ENCODE data around the gene SMG9.
"Not testable (repeated sequence)": the region's sequence is repeated elsewhere in the genome, so short reads cannot be mapped to it uniquely, and the experiment has no call there.

Gene SMG9

DNA sequence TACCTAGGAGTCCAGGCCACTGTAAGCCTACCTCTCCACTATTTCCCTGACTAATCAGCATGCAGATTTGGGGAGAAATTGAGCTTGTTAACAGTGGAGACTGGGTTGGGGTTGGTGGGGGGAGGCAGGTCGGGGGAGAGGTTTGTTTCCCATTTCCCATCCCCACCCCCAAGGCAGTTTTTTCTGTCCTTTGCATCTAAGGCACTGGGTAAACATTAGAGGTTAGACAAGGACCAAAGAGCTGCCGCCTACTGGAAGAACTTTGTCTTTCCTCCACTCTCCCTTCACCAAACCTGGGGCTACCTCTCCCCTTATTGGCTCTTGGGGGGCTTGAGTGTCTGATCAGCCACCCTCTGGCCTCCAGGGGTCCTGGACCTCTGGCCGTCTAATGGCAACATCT is 25.1 kb upstream of the SMG9 start:
- DNase-seq (ENCODE audit: low read depth): no peak

DNA sequence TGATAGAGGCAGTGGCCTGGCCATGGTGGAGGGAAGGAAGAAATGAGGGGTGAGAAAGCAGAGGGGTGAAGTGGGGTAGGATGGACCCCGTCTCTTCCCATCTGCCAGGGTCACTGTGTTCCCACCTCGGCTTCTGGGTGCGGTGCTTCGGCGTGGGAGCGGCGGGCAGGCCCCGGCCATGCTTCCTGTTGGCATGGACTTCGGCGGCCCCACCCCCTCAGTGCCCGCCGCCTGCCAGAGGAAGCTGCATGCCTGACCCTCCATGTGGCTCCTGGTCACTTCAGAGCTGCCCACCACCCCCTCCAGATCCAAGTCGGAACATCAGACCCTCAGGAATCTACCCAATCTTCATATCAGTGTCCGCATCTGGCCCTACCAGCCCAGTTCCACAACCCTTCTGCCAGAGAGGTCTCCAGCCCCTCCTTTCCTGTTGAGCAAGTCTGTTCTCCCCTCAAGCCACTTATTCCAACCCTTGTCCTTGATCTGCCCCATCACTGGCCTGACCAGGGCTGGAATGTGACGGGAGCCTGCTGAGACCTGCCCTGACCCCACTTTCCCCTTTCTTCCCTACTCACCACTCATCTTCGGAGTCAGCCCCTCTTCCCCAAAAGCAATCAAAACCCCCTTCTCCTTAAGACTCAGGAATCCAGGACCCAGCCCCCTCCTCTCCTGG is 24.5 kb upstream of the SMG9 start:
- no peak for DNase-seq (ENCODE audit: low read depth)

DNA sequence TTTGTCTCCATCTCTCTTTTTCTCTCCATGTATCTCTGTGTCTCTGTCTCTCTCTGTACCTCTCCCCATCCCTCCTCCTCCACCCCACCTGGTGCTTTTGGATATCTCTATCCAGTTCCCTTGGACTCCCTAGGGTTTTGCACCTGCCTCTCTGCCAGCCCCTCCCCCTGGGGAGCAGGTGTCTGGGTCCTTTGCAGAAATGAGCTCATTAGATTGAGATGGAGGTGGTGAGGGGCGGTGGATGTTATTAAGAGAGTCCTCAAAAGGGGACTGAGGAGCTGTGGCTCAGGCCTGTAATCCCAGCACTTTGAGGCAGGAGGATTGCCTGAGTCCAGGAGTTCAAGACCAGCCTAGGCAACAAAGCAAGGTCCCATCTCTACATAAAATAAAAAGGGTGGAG is 23.9 kb upstream of the SMG9 start:
- DNase-seq (ENCODE audit: low read depth): no peak

DNA sequence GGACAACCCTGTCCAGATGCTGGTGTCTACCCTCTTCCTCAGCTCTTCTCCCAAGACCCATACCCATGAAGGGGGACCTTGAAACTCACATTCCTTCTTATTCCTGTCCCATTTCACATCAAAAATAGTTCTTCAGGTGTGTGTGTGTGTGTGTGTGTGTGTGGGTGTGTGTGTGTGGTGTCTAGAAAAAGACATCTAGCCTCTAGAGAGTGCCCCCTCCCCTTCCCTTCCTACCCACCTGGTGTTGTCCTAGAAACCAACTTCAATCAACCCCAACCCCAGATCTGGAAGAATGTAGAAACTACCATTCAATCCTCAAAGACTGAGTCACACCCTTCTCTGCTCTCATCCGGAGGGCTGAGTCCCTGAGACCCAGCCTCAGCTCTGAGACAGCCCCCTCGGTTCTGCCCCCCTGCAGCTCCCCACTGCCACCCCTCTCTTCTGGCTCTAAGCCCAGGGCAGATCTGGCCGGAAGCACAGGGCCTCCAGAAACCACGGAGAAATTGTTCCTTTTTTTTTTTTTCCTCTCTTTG is 22.5 kb upstream of the SMG9 start:
- DNase-seq (ENCODE audit: low read depth): no peak

DNA sequence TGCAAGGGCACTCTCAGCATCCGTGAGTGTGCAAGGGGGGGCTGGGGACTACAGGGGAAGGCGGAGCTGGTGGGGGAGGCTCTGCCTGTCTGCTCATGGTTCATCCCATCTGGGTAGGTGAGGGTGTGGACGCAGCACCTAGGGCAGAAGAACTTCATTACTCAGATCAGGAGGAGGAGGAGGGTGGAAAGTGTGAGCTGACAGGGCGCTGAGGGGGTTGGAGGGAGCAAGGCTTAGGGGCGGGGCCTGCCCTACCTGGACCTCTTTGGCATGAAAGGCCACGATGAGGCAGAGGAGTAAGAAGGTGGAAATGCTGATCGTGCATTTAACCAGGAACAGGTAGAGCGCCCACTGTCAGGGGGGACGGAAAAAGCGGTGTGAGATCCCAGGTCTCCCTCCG is 21.5 kb upstream of the SMG9 start:
- DNase-seq (ENCODE audit: low read depth): no peak

DNA sequence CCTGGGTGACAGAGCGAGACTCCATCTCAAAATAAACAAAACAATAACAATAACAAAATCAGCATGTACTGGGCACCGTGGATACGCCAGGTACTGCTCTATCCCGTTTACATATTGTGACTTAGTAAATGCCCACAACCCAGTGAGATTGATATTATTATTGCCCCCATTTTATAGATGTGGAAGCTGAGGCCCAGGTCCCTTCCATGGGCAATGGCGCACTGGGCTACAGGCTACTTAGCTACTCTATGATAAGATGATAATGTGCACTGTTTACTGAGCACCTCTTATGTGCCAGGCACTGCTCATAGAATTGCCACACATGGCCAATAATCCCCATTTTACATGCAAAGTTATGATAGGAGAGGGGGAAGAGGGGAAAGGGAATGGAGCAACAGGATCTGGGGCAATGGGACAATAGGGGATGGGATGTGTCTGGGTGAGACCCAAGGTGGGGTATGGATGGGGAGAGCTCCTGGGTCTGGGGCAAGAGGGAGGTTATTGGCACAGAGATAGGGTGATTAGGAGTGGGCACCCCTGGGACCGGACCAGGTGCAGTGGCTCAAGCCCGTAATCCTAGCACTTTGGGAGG is 20.6 kb upstream of the SMG9 start:
- no peak for DNase-seq (ENCODE audit: low read depth)

DNA sequence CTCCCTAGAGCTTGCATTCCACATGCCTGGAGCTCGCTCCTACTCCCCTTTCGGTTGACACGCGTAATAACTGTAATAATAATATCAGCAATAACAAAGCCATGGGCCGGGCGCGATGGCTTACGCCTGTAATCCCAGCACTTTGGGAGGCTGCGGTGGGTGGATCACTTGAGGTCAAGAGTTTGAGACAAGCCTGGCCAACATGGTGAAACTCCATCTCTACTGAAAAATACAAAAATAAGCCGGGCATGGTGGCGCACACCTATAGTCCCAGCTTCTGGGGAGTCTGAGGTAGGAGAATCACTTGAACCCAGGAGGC is 20.1 kb upstream of the SMG9 start:
- DNase-seq (ENCODE audit: low read depth): not testable (repeated sequence)

DNA sequence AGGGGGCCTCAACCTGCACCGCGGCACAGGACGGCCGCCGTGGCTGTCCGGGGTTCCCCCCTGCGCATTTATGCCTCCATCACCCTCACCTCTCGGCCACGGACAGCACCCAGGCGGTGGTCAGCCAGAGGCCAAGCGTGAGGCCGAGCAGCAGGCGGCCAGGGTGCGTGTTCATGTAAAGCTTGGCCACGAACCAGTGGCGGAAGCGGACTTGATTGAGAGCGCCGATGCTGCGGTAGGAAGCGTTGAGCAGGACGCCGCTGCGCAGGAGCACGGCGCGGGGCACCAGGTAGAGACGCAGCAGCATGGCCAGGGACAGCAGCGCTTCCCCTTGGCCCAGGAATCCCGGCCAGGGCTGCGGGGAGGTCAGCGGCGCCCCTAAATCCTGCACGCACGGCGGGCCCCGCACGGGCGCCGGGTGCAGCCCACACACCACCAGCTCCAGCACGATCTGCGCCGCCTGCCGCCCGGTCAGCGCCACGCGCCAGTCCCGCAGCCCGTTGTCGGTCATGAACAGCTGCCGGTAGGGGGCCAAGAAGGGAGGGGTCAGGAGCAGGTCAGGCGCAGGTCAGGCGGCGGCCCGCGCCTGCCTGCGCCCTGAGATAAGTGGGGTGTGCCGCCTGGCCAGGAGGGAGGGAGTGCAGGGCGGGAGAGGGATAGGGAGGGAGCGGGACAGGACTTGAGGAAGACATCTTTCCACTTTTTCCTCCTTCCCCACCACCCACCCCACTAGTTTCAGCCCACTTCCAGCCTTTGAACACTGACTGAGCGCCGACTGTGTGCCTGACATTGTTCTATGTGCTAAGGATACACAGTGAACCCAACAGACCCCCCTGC is 19.6 kb upstream of the SMG9 start:
- no peak for DNase-seq (ENCODE audit: low read depth)

DNA sequence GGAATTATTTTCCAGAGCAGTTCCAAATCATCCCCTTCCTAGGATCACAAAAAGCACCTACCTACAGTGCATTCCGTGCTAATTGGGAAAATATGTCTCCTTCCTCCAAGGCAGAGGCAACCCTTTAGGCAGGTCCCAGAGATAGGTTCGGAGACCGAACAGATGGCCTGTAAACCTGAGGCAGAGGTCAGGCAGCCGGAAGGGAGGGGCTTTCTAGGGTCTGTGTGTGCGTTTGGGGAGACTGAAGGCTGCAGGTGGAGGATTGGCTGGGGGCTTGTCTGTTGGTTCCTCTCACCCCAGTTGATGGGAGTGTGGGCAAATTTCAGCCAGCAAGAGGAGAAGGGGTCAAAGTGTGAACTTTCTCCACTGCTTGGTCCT is 19.0 kb upstream of the SMG9 start:
- no peak for DNase-seq (ENCODE audit: low read depth)

DNA sequence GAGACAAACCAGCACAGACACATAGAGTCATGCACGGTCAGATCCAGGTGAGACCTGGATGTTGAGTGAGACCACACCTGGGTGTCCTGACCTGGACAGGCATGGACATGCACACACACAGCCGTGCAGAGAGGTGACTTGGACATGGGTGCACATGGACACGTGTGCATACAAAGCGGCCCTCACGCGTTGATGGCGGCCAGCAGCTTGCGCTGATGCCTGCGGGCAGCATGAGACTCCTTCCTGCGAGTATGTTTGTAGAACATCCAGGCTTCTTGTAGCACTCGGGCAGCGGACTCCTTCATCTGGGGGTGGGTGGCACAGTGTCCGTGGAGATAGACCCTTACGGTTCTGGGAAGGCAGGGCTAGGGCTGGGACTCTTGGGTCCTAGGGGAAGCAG is 14.5 kb upstream of the SMG9 start:
- no peak for DNase-seq (ENCODE audit: low read depth)

DNA sequence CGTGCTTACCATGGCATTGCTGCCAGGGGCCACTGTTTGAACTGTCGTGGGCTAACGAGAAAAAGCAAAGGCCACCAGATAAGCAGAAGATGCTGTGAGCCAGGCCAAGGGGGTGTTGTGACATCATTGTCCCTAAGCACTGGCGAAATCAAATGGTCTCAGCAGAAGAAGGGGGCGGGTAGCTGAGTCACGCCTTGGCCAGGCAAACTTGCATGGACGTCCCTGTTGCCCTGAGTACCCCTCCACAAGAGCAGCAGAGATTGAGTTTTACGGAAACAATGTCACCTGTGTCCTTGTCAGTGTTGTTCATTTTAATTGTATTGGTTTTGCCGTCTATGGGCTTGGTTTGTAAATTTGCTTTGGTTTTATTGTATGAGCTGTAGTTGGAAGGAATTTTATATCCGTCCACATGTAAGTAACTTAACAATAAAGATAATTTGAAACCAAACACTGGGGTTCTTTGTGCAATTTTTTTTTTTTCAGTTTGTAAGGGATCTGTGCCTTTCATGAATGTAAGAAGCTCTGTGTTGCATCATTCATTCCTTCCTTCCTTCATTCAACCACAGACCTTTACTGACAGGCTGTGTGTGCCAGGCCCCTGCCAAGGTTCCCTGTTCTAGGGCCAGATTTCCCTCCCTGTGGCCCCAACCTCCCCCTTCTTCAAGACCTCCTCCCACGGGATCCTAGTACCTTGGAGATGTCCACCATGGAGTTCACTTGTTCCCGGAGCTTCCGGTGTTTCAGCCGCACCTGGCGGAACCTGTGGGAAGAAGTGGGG is 13.7 kb upstream of the SMG9 start:
- no peak for DNase-seq (ENCODE audit: low read depth)

DNA sequence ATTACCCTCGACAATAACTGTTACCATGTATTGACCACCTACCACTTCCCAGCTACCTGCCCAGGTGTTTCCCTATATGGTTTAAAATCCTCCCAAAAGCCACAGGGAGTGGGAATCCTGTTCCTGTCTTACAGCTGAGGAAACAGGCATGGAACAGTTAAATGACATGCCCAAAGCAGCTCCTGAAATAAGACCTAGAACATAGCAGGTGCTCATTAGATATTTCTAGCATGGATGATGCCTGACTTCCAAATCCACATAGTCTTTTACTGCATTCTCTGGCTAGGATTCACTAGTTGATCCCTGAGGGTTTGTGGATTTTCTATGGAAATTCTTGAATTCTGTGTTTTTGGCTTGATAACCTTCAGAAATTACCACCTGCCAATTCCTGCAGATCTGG is 13.1 kb upstream of the SMG9 start:
- no peak for DNase-seq (ENCODE audit: low read depth)

DNA sequence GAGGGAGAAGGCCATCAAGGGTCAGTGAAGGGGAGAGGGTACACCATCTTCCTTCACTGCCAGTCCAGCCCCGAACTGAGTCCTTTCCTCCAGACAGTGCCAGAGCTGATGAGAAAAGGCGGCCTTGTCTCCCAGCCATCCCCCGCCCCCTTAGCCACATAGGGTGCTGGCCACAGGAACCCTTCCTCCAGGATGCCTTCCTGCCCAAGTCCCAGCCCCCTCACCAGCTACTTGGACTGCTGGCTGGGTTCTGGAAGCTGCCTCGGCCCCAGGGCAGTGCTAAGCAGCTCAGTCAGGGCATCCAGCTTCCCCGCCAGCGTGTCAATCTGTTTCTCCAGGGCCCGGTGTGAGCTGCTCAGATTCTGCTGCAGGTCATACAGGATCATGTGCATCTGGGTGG is 12.6 kb upstream of the SMG9 start:
- DNase-seq (ENCODE audit: low read depth): no peak

DNA sequence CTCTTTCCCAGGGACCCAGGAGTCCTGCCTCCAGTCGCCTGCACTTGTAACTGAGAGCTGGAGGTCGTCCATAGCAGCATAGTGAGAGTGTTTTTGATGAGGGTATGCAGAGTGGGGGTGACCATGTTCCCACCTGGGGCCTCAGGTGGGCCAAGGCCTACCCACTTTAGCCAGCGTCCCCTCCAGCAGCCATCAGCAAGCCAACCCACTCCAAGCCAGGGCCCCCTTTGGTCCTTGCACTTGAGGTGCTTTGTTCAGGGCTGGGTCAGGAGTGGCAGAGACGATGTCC is 11.9 kb upstream of the SMG9 start:
- no peak for DNase-seq (ENCODE audit: low read depth)

DNA sequence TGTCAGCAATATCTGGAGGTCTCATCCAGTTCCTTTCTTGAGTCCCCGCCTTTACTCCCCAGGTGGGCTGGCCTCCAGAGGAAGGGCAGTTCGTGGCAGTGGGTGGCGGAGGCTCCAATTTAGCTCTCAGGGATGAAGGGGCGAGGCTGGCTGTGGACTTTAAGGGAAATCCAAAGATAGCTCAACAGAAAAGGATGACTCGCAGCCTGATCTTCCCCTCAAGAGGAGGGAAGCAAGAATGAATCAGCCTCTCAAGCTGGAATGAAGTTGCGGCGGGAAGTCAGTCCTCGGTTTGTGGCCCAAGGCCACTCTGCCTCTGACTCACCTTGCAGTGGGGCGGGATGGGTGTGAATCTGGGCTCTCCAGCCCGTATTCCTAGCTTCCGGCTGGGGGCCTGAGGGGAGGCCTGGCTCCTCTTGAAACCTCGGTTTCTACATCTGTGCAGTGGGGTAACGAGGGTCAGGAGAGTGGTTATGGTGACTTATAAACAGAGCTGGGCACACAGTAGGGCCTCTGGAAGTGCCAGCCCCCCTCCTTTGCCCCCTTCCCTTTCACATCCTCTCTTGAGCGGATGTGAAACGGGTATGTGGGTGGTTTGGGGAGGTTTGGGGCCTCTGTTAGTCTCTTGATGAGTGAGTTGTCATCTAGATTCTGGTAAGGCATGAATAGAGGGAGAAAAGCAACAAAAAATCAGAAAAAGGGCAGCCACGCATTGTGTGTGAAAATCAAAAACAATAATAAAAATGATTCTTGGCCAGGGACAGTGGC is 10.5 kb upstream of the SMG9 start:
- peak; percentile 93 for DNase-seq (ENCODE audit: low read depth)

DNA sequence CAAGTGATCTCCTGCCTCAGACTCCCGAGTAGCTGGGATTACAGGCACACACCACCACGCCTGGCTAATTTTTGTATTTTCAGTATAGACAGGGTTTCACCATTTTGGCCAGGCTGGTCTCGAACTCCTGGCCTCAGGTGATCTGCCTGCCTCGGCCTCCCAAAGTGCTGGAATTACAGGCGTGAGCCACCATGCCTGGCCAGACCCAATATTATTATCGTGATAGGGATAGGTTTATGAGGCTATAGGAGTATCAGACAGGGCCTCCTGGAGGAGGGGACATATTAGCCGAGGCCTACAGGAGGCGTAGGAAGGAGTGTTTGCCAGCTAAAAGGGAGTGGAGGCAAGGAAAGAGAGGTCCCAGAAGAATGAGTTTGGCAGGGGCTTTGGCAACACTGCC is 9.9 kb upstream of the SMG9 start:
- DNase-seq (ENCODE audit: low read depth): not testable (repeated sequence)

DNA sequence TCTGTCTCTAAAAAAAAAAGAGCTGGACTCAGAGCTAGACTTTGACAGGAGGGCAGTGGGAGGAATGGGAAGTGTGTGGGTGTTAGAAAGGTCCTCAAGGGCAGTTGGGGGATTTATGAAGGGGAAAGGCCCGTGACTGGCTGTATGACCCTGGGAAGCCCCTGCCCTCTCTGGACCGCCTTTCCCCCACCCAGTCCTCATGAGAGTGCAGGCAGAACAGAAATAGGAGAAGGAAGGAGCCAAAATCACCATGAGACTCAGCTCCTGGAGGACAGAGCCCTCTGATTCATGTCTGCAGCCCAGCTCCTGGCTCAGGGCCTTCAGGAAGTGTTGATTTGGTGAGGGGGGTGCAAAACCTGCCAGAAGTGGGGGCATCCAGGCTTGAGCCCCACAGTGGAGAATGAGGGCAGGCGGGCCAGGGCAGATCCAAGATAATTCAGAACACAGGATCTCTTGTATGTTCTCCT is 8.7 kb upstream of the SMG9 start:
- DNase-seq (ENCODE audit: low read depth): no peak

DNA sequence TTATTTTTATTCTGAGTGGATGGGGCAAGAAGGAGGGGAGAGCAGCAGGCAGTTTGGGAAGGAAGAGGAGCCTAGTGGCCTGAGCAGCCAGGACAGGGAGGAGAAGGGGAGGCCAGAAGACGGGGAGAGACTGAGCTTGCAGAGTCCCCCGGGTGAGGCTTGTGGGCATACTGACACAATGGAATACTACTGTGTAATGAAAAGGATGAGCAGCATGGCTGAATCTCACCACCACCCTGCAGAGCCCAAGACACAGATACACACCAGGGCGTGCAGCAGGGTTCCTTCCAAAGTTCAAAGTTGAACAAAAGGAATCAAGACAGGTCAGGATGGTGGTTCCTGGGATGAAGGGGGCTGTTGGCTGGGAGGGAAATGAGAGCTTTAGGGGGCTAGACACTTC is 8.1 kb upstream of the SMG9 start:
- no peak for DNase-seq (ENCODE audit: low read depth)

DNA sequence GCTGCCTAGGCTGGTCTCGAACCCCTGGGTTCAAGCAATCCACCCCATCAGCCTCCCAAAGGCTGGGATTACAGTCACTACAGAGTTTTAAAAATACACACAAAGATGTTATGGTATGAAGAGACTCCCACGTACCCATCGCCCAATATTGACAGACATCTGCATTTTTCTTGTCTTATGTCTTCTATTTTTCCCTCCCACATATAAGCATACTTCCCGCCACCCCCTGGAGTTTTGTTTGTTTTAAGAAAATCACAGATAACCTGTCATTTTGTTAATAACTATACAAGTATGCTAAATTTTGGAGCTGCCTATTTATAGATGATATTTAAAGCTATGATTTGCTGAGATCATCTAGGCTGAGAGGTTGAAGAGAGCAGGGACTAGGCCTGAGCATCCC is 6.2 kb upstream of the SMG9 start:
- DNase-seq (ENCODE audit: low read depth): no peak

DNA sequence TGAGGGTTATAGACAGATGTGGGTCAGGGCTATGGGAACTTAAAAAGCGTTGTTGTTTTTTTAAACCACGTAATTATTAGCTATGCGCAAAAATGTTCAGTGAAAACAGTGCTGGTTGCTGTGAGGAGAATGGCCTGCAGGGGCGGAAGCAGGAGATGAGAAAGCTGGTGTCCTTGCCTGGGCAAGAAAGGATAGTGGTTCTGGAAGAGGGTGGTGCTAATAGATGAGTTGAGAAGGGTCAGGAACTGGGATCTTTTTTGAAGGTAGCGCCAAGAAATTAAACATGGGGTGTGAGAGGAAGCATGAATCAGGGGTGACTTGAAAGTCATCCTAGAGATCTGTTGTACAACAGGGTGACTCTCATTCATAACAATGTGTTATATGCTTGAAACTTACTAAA is 4.8 kb upstream of the SMG9 start:
- no peak for DNase-seq (ENCODE audit: low read depth)

DNA sequence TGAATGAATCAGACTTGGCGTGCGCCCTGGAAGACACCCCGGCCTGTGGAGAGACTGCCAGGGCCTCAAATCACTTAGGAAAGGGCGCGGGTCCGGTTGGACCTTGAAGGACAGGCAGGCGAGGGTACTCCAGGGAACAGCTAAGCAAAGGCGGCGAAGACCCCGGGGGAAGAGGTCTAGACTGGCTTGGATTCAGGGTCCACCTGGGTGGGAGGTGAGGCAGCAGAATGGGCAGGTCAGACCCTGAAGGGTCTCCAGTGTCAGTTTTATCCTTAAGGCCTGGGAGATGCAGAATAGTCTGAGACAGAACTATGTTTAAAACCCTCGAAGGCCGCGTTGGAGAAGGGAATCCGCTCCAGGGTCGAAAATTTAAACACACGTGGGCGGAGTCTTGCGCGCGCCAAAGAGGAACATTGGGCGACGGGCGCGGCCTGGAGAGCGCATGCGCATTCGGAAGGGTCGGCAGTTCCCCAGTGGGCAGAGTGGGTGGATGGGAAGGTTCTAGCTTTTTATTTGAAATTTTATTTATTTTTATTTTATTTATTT is 567 bp upstream of the SMG9 start:
- DNase-seq (ENCODE audit: low read depth): no peak

DNA sequence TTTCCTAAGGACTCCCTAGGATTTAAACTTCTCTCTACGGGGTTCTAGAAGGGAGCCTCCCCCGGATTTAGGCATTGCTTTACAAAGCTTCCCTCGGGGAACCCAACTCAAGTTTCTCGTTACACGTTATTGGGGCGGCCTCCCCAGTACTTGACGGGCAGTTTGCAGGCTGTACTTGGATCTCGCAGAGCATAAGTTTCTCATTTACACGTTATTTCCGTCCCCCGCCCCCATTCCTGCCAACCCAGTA is 584 bp downstream of the SMG9 start:
- DNase-seq (ENCODE audit: low read depth): no peak

All from GM04504 (cell line).